Ishikawa (cell line): Measurements from ENCODE around the gene CNTNAP4.

Experiments
- CREB1 ChIP-seq: IDR thresholded peaks from 2 replicates; pipeline ENCODE4 v1.6.1; 2012; ENCODE audit warnings: low read depth
- EGR1 ChIP-seq: IDR thresholded peaks from 2 replicates; pipeline ENCODE4 v1.6.1; 2012
- EP300 ChIP-seq: IDR thresholded peaks from 2 replicates; pipeline ENCODE4 v1.6.1; 2012; ENCODE audit warnings: borderline replicate concordance
- MAX ChIP-seq: IDR thresholded peaks from 2 replicates; pipeline ENCODE4 v1.6.1; 2012
- NFIC ChIP-seq: IDR thresholded peaks from 2 replicates; pipeline ENCODE4 v1.6.1; 2012
- RAD21 ChIP-seq: IDR thresholded peaks from 2 replicates; pipeline ENCODE4 v1.6.1; 2012; ENCODE audit warnings: low read depth
- REST ChIP-seq: IDR thresholded peaks from 2 replicates; pipeline ENCODE4 v1.6.1; 2012; ENCODE audit warnings: low read depth, mild to moderate bottlenecking
- TCF12 ChIP-seq: IDR thresholded peaks from 2 replicates; pipeline ENCODE4 v1.6.1; 2012; ENCODE audit warnings: low read depth
- TEAD4 ChIP-seq: IDR thresholded peaks from 2 replicates; pipeline ENCODE4 v1.6.1; 2012
- YY1 ChIP-seq: IDR thresholded peaks from 2 replicates; pipeline ENCODE4 v1.6.1; 2012; ENCODE audit warnings: low read depth
- TF ChIP-seq, protein P1 (sequence below): IDR thresholded peaks from 2 replicates; pipeline ENCODE4 v1.6.1; 2012

DNA sequence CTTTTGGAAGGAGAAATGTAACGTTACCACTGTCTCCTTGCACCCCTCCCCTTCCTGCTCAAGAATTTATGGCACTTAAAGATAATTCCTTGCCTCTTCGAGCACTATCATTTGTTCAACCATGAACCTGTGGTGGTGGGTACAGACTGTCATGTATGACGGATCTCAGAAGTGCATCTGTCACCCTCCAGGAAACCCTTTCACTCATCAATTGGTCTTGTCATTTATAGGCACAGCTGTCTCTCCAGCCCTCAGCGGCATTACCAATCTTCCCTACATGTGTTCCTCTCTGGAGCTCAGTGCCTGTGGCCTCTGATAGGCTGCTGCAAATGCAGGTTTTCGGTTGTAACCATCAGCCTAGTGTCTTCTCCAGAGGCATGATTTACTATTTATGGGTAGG is 15.0 kb downstream of the CNTNAP4 start:
- no peak for TF ChIP-seq YY1
- no peak for TF ChIP-seq MAX
- TF ChIP-seq TCF12 = no peak
- no peak for TF ChIP-seq RAD21
- TF ChIP-seq EP300 = no peak
- no peak for TF ChIP-seq EGR1
- no peak for TF ChIP-seq CREB1
- TF ChIP-seq, protein P1, sequence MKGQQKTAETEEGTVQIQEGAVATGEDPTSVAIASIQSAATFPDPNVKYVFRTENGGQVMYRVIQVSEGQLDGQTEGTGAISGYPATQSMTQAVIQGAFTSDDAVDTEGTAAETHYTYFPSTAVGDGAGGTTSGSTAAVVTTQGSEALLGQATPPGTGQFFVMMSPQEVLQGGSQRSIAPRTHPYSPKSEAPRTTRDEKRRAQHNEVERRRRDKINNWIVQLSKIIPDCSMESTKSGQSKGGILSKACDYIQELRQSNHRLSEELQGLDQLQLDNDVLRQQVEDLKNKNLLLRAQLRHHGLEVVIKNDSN = no peak
- TF ChIP-seq REST = no peak
- TF ChIP-seq NFIC = no peak
- TF ChIP-seq TEAD4 = no peak
